Lung microvascular endothelial cell (primary cell): ENCODE data around the gene NFIA. TPM values are rescaled to one million over a fixed set of nuclear protein-coding genes. Genes with fewer than 3 reads are reported as not detected.
"Not testable (repeated sequence)": the region's sequence is repeated elsewhere in the genome, so short reads cannot be mapped to it uniquely, and the experiment has no call there.

Experiments
- DNase-seq, 2 donors: peaks; one replicate each; pipeline versions ENCODE4 v3.0.0 to v3.0.0-alpha.2; 2010; ENCODE audit warnings: low read depth in 2 of 2
- total RNA-seq: library from RNA; depleted of rRNA; stranded (reverse); fragments of >200 nt; gene quantifications from 2 replicates; pipeline ENCODE4 v1.2.1, GENCODE V29; 2014

Gene NFIA
- total RNA-seq, 1 donor from 2014 or later = 14.3 TPM

DNA sequence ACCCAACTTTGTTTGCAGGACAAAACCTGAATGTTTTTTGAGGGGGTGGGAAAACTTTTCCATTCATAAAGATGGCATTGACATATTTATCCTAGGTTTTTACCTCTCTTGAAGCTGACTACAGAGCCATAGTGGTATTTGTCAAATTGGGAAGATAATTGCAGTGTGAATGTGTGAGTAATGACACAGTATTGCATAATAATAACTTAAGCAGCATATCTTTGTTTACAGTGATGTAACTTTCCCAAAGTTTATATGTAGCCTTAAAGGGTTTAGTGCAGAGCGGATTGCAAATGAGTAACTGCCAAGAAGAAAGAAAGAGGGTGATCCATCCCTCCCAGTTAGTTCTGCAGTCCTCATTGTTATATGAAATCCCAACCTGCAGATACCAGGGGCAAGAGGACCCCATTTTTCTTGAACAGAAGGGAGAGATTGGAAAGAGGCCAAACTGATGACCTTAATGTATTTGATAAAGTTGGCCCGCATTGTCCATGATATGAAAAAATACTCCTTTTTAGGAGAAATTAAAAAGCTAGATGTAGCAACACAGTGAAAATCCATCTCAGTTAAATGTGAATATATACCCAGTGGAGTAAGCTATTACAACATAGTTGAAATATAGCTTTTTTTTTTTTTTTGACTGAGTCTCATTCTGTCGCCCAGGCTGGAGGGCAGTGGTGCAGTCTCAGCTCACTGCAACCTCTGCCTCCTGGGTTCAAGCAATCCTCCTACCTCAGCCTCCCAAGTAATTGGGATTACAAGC, 23.7 kb upstream of the NFIA start:
- DNase-seq = no peak

DNA sequence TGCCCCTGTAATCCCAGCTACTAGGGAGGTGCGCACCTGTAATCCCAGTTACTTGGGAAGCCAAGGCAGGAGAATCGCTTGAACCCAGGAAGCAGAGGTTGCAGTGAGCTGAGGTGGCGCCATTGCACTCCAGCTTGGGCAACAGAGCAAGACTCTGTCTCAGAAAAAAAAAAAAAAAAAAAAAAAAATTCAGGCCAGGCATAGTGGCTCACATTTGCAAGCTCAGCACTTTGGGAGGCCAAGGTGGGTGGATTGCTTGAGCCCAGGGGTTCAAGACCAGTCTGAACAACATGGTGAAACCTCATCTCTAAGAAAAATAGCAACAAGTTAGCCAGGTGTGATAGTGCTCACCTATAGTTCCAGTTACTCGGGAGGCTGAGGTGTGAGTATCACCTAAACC, 20.8 kb upstream of the NFIA start:
- not testable (repeated sequence) for DNase-seq

DNA sequence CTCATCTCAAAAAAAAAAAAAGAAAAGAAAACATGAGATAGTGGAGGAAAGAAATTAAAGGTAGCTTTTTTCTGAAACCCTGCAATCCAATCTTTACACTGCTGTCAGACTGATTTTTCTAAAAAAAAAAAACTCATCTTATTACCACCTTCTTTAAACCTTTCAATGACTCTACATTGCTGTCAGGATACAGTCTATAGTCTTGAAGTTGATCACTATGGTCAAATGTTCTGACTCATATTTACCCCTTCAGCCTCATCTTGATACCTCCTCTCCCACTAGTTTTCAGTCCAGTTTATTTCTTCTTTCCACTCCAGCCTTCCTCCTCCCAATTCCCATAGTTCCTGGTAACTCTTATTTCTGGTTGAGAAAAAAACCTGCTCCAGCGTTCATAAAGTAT, 17.7 kb upstream of the NFIA start:
- no peak for DNase-seq

- no peak for DNase-seq
Measured at GRCh38 chr1:61067446-61068019, 14.8 kb upstream of the NFIA start.

DNA sequence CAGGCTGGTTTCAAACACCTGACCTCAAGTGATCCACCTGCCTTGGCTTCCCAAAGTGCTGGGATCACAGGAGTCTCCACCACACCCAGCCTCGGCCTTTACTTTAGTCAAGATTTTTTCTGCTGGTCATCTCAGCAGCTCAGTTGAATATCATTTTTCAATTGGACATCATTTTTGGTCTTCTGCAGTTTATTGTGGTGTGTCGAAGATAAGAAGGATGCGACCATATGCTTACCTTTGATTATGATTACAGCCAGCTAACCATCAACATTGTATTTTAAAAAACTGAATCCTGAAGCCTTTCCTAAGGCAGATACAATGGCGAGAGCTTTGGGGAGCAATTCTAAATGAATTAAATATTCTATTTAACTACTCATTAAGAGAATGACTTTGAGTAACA, 12.3 kb upstream of the NFIA start:
- no peak for DNase-seq

DNA sequence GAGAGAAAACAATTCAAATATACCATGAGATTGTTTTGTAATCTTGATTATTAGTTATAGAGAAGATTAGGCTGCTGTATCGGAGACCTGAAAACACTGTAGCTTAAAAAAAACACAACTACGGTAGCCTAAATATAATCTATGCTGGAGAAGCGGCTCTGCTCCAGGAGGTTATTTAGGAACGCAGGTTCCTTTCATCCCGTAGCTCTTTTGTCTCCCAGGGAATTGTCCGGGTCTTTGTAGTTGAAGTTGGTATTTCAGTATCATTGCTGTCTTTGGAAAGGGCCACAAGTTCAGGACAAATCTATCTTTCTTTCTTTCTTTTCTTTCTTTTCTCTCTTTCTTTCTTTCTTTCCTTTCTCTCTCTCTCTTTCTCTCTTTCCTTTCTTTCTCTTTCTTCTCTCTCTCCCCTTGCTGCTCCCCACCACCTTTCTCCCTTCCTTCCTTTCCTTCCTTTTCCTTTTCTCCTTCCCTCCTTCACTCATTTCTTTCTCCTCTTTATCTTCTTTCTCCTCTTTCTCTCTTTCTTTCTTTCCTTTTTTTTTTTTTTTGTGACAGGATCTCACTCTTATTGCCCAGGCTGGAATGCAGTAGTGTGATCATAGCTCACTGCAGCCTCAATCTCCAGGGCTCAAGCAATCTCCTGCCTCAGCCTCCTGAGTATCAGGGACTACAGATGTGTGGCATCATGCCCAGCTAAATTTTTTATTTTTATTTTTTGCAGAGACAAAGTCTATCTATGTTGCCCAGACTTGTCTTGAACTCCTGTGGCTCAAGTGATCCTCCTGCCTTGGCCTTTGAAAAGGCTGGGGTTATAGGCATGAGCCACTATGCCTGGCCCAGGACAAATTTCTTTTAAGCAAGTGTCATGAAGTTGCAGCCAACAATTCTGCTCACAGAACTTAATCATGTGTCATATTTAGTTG, 10.9 kb upstream of the NFIA start:
- no peak for DNase-seq

DNA sequence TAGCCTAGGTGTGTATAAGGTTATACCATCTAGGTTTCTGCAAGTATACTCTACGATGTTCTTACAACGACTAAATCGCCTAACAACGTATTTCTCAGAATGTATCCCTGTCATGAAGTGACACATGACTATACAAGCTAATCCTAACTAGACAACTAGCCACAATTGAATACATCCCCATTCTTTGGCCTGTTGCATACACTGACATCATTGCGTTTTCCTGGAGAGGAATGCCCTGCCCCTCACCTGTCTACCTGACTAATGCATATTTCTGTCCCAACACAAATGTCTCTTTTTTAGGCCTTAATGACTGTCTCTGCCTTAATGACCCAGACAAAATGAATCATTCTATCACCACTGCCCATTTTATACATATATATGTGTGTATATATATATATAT, 8.5 kb upstream of the NFIA start:
- no peak for DNase-seq

DNA sequence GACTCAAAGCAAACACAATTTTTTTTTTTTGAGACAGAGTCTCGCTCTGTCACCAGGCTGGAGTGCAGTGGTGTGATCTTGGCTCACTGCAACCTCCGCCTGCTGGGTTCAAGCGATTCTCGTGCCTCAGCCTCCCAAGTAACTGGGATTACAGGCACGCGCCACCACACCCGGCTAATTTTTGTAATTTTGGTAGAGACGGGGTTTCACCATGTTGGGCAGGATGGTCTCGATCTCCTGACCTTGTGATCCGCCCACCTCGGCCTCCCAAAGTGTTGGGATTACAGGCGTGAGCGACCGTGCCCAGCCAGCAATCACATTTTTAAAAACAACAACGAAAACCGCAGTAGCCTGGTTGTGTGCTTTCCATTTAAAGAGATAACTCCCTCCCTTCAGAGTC, 6.5 kb upstream of the NFIA start:
- DNase-seq = not testable (repeated sequence)

- peak; percentile 76 to 88 for DNase-seq
Measured at GRCh38 chr1:61076728-61077675, 5.4 kb upstream of the NFIA start.

DNA sequence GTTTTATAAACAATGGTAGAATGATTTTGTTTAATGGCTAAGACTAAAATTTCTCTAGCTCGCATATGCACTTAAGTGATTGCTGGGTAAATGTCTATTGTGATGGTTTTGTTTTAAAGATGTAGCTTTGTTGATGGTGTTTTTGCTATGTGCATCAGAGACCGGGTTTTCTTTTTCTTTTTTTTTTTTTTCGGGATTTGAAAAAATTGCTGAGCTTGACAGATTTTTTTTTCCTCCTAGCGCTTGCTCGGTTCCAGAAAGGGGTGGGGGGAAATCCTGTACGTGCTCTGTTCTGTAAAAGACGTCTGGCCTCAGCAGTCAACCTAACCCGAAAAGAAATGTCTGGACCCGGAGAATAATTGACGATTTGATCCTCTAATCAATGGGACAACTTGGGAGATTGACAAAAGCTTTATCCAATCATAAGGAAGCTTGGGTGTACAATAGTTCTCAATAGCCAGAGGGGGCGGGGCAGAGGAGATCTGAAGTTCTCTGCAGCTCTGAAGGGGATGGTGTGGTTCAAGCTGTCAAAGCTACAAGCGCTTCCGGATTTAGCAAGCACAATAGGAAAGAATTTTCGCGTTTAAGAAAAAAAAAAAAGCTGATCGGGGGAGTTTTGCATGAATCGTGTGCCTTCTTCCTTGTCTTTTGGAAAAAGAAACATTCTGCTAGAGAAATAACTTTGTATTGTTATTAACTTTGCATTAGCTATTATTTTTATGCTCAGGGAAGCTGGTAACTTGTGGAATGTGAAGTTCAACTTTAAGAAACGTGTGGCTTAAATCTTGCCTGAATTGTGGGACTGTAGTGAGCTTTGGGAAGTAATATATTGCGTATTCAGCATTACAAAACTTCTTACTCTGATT, 4.5 kb upstream of the NFIA start:
- peak; percentile 96 to 100 for DNase-seq

- peak in 1 of 2 donors; percentile 33 for DNase-seq
Measured at GRCh38 chr1:61078618-61079295, 3.6 kb upstream of the NFIA start.

DNA sequence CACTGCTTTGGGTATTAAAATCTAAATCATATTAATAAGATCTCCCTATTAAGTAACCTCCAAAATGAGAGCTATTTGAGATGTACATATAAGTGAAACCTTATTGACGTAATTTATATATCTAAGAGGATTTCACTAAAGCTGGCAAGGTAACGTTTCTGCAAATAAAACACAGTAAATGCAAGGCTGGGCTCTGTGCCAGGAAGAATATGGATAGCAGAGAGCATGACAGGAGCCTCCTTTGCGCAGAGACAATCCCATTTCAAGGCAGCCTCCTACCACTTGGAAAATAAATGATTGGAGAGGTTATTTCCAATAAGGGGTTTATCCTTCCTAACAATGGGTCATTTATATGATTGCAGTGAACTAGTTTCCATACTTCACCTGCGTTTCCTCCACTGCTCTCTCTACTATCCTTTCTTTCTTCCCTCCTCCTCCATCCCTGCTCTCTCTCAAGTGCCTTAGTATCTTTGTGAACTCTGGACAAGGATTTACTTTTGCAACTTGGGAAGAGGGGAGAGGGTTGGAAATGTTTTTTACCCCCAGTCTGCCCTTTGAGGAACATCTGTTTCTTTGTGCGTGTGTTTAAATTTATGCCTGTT, 3.0 kb upstream of the NFIA start:
- DNase-seq = no peak

DNA sequence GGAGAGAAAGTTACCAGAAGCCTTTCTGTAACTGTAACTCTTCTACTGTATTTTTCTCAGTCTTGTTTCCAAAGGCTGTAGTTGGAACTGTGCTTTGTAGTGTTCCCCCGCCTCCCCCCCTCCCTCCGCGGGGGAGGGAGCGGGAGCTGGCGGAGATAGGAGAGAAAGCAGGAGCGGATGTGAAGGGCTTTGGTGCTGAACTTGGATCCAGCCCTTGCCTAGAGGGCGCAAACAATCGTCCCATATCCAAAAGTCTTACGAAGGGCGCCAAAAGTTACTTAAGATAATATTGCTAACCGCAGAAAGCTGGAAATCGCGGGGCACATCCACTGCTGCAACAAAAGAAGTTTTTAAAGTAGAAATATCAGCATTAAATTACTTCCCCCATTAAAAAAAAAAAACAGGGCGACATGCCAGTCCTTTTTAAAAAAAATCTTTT, 2.4 kb upstream of the NFIA start:
- DNase-seq = peak; percentile 75 to 77

DNA sequence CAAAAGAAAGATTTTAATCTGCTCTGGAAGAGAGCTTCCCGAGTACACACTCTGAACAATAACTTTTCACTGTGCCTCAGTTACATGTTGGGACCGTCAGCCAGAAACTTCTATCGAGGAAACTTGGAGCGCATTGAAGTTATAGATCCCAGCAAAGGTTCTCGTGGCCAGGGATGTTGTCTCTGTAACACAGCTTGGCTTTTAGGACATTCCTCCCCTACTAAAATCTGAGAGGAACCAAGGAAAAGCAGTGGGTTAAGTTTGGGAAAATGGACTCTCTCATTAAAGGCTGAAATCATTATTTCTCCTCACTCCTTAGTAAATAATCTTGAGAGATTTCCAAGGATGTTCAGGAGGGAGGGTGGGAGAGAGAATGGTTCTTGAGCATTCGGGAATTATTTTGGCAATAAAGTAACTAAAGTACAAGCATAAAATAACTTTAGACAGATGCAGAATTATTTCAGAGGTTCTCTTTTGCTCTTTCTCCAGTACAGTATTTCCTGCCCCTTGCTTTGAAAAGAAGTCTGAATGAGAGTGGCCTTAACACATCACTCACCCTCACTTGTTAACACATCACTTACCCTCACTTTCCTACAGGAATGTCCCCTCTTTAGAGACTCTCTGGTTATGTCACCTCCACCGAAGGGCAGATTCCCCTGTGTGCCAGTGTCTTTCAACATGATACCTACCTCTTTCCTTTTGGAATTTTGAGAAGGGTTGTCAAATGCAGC, 1.8 kb upstream of the NFIA start:
- no peak for DNase-seq

DNA sequence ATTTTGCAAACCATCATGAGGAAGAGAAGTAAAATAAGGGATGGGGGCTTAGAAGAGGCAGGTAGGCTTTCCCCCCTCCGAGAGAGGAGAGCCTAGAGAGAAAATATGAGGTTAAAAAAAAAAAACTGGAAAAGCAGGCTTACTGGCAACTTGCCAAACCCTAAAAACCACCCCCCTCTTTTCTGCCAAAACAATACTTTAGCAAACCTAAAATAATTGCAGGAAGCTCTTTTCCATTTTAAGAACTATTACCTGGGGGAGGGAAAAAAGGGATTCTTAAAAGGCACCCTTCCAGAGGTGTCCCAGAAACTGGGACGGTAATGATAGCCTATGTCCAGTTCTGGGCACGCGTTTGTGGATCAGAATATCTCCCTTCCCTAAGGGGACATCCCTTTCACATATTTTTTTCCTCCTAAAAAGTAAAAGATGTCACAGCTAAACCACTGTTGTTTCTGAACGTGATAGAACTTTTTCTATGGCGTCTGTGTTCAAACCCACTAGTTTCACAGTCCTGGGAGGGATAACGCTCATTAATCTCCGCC, 1.1 kb upstream of the NFIA start:
- DNase-seq = no peak

DNA sequence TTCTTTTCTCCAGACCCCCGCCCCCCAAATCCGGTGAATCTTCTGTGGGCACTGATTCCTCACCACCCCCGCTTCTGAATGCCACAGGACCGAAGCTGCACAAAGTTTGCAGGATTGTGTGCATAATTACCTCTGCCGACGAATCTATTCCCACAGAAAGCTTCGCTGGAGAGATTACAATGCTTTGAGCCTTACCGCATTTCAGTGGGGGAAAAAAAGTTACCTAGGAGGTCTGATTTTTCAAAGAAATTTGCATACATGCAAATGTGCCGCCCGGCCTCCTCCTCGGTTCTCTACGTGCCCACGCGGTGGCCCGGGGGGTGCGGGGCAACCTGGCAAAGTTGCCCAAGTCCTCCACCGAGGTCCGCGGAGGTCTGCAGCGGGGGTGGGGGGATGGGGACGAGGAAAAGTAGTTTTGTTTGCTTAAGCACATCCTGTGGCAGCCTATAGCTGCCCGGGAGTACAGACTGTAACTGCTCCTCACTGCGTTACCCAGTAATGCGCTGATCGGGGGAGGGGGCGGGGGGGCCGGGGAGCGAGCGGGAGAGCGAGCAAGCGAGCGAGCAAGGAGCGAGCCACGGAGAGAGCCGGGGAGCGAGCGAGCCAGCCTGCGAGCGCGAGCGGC, 563 bp upstream of the NFIA start:
- peak; percentile 62 to 69 for DNase-seq

DNA sequence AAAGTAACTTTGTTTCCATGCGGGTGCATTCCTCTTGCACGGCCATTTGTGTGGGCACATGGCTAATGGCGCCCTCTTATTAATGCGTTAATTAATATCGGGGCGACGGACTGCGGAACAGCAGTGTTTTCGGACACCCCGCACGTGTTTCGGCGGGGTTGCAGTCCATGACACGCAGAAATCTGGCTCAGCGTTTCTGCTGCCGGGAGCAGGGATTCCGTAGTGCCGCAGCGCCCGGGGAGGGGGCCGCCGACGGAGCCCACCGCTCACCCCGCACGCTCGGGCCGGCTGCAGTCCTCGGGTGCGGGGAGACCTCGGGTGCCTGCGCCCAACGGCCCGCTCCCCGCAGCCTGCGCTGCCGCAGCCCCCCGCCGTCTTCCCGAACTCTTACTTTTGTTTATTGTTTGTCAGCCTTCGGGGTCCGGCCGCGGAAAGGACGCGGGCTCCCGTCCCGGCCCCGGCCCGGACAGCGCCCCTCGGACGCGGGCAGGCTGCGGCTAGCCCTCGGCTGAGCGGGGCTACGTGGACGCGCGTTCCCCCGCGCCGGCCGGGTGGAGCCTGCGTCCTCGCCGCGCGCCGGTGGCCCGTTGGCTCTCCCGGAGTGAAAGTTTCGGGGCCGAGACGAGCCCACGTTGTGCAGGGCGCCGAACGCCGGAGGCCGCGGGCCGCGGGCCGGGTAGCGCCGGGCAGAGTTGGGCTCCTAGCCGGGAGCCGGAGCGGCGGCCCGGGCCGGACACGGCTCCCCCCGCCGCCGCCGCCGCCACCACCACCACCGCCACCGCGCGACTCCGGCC, 849 bp downstream of the NFIA start:
- peak; percentile 44 to 48 for DNase-seq
